ENCODE measurements around the gene OTOG.

DNA sequence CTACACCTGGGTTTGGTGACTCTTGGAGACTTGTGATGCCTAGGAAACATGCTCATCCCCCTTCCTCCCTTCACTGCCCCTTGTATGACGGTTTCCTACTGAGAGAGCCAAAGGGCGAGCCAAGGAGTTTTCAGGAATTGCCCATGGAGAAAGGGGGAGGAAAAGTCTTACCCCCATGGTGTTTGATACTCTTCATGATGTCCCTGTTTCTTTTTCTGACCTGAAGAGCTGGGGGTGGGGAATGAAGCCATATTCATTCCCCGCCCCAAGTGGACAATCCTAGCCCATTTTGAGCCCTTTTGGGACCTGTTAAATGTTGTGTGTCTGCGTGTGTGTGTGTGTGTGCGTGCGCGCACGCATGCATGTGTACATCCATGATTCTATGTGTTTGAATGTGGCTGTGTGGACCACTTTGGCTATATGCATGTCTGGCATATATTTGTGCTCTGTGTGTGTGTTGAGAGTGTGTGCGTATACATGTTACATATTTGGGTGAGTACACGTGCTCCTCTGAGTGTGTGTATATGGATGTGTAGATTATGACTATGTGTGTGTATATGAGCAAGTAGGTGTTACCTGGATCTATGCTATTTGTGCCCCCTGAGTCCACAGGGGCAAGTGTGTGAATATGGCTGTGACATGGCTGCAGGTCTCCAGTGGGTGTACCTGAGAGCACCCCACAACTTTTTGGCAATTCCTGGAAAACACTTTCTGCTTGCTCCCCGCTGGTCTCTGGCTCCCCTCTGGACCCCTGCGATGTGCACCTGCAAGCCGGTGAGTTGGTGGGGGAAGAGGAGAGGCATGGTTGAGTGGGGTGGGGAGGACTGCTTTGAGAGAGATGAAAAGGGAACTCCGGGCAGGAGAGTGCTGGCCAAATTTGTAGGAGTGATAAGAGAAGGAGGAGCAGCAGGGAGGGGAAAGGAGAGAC is 24.6 kb downstream of the OTOG start:
- TF ChIP-seq CTCF (IDR thresholded peaks at IDR 0.05), result no peak
- no peak for TF ChIP-seq EZH2 (IDR thresholded peaks at IDR 0.05)
- TF ChIP-seq EZH2phosphoT487 (IDR thresholded peaks at IDR 0.05), result no peak

Measured in neural progenitor cell (in vitro differentiated cells).